NT2/D1 (cell line): ENCODE results near the gene XYLT1.

Source experiments
- DNase-seq: peaks from one replicate; pipeline ENCODE4 v3.0.0-alpha.2; 2011; ENCODE audit warnings: low read depth, low spot score
- H3K27me3 ChIP-seq: 2 replicates; pipeline ENCODE4 v1.6.0; 2011; ENCODE audit warnings: mild to moderate bottlenecking; ENCODE audit not compliant: insufficient read length, insufficient read depth
- H3K36me3 ChIP-seq: 2 replicates; pipeline ENCODE4 v1.6.1; 2011; ENCODE audit warnings: mild to moderate bottlenecking, low read length, mixed read lengths; ENCODE audit not compliant: insufficient read depth, insufficient read length
- H3K4me1 ChIP-seq: 2 replicates; pipeline ENCODE4 v1.5.1; 2011; ENCODE audit not compliant: insufficient read depth, insufficient read length
- H3K4me3 ChIP-seq: 2 replicates; pipeline ENCODE4 v1.5.1; 2011; ENCODE audit warnings: low read depth; ENCODE audit not compliant: insufficient read length
- H3K9ac ChIP-seq: 2 replicates; pipeline ENCODE4 v1.6.0; 2011; ENCODE audit warnings: low read depth; ENCODE audit not compliant: insufficient read length
- H3K9me3 ChIP-seq: 2 replicates; pipeline ENCODE4 v1.5.1; 2011; ENCODE audit warnings: mild to moderate bottlenecking, low read length; ENCODE audit not compliant: insufficient read depth
- SUZ12 ChIP-seq: IDR thresholded peaks from 2 replicates; pipeline ENCODE4 v1.6.1; 2011; ENCODE audit not compliant: insufficient read length, insufficient read depth; ENCODE audit errors: extremely low read depth
- YY1 ChIP-seq: IDR thresholded peaks from 2 replicates; pipeline ENCODE4 v1.6.1; 2011; ENCODE audit not compliant: insufficient read length, insufficient read depth
- ZNF274 ChIP-seq: IDR thresholded peaks from 2 replicates; pipeline ENCODE4 v1.6.1; 2011; ENCODE audit warnings: mild to moderate bottlenecking, low read depth, low read length

The XYLT1 gene

GRCh38 chr16:17108596-17108995, 362.2 kb downstream of the XYLT1 start:
- Histone ChIP-seq H3K36me3 (peaks cover 2% of the 10 kb centered on the region), H3K4me3 (no peak overlapping the region)
- TF ChIP-seq YY1 = no peak
- TF ChIP-seq ZNF274 = no peak
- no peak for TF ChIP-seq SUZ12

GRCh38 chr16:17107450-17107849, 363.3 kb downstream of the XYLT1 start:
- Histone ChIP-seq H3K9ac (no peak overlapping the region), H3K4me3 (no peak overlapping the region), H3K9me3 (no peaks in the 10 kb centered on the region), H3K27me3 (no peaks in the 10 kb centered on the region), H3K36me3 (peaks cover 2% of the 10 kb centered on the region), H3K4me1 (peaks cover 15% of the 10 kb centered on the region)
- DNase-seq = no peak
- TF ChIP-seq SUZ12 (no peak), YY1 (no peak), ZNF274 (no peak)

More at GRCh38 chr16:17108596-17108995, 362.2 kb downstream of the XYLT1 start:
- no peak overlapping the region for H3K9ac ChIP-seq
- H3K4me1 ChIP-seq = peaks cover 15% of the 10 kb centered on the region
- no peaks in the 10 kb centered on the region for H3K9me3 ChIP-seq
- no peaks in the 10 kb centered on the region for H3K27me3 ChIP-seq
- no peak for DNase-seq

GRCh38 chr16:17106243-17106791, 364.4 kb downstream of the XYLT1 start:
- Histone ChIP-seq H3K9me3 (peaks cover 8% of the 10 kb centered on the region; the same call in 1 of the 2 replicates), H3K27me3 (no peaks in the 10 kb centered on the region), H3K4me3 (no peak overlapping the region), H3K9ac (peak overlapping the region; percentile 21), H3K36me3 (peaks cover 2% of the 10 kb centered on the region), H3K4me1 (peaks cover 15% of the 10 kb centered on the region)
- DNase-seq = no peak
- TF ChIP-seq ZNF274 (no peak), SUZ12 (no peak), YY1 (no peak)

- no peak for TF ChIP-seq ZNF274
- TF ChIP-seq YY1 = no peak
- no peak for TF ChIP-seq SUZ12
- DNase-seq = no peak
- H3K4me3 ChIP-seq = no peak overlapping the region
- no peak overlapping the region for H3K9ac ChIP-seq
- peaks cover 17% of the 10 kb centered on the region; the same call in 1 of the 2 replicates for H3K9me3 ChIP-seq
- peaks cover 15% of the 10 kb centered on the region for H3K4me1 ChIP-seq
- H3K27me3 ChIP-seq = no peaks in the 10 kb centered on the region
- peaks cover 2% of the 10 kb centered on the region for H3K36me3 ChIP-seq
Measured at GRCh38 chr16:17105239-17105797, 365.4 kb downstream of the XYLT1 start.

GRCh38 chr16:17104654-17105053, 366.1 kb downstream of the XYLT1 start:
- Histone ChIP-seq H3K27me3 (no peaks in the 10 kb centered on the region), H3K9ac (no peak overlapping the region), H3K4me1 (peaks cover 15% of the 10 kb centered on the region), H3K4me3 (no peak overlapping the region), H3K9me3 (peaks cover 17% of the 10 kb centered on the region; the same call in 1 of the 2 replicates), H3K36me3 (peaks cover 2% of the 10 kb centered on the region)
- no peak for DNase-seq
- TF ChIP-seq YY1 (no peak), ZNF274 (no peak), SUZ12 (no peak)

- TF ChIP-seq ZNF274 = no peak
- TF ChIP-seq YY1 = no peak
- TF ChIP-seq SUZ12 = no peak
- H3K9me3 ChIP-seq = peaks cover 17% of the 10 kb centered on the region; the same call in 1 of the 2 replicates
- no peaks in the 10 kb centered on the region for H3K27me3 ChIP-seq
- no peak for DNase-seq
- H3K9ac ChIP-seq = no peak overlapping the region
- H3K4me1 ChIP-seq = peaks cover 15% of the 10 kb centered on the region
- peaks cover 2% of the 10 kb centered on the region for H3K36me3 ChIP-seq
- H3K4me3 ChIP-seq = no peak overlapping the region
Measured at GRCh38 chr16:17103216-17103615, 367.5 kb downstream of the XYLT1 start.

- Histone ChIP-seq H3K4me1 (peaks cover 10% of the 10 kb centered on the region), H3K9ac (no peak overlapping the region), H3K27me3 (no peaks in the 10 kb centered on the region), H3K9me3 (peaks cover 17% of the 10 kb centered on the region; the same call in 1 of the 2 replicates), H3K4me3 (no peak overlapping the region), H3K36me3 (no peaks in the 10 kb centered on the region)
- DNase-seq = no peak
- TF ChIP-seq SUZ12 = no peak
- TF ChIP-seq YY1 = no peak
- no peak for TF ChIP-seq ZNF274
Measured at GRCh38 chr16:17101646-17102045, 369.1 kb downstream of the XYLT1 start.
